Measurements from ENCODE around the gene RPGRIP1. TPM values are rescaled to one million over a fixed set of nuclear protein-coding genes. Genes with fewer than 3 reads are reported as not detected.

RPGRIP1 gene
- total RNA-seq (2022) (not detected in 2 replicates), Bru-seq, nascent RNA (percentile 9 among the genes with signal in this experiment), BruChase-seq, experiment 1, labeled RNA remaining after a 6-hour chase (percentile 5 among the genes with signal in this experiment), BruChase-seq, experiment 2, labeled RNA remaining after a 2-hour chase (percentile 6 among the genes with signal in this experiment)
- long read RNA-seq, partial matches to known transcripts = 0 of 1 reads
- long read RNA-seq, other reads (novel, unspliced or antisense) = 1 of 1 reads

- ChIA-PET CTCF (interaction anchor here (0.6 to 0.7 kb wide), 2 partner anchors 852 to 1018 kb away, joined by 3 read pairs; no protein-coding TSS in a partner anchor), POLR2A (interaction anchor here (0.7 kb wide), 1 partner anchor 15 kb away, joined by 3 read pairs; no protein-coding TSS in a partner anchor)
- Mint-ChIP-seq H3K4me3 (ENCODE audit: unreplicated experiment) (no peak within 1 kb of the TSS), H3K27ac (ENCODE audit: low read depth, unreplicated experiment) (no peak within 1 kb of the TSS), H3K27me3 (ENCODE audit: insufficient read depth, unreplicated experiment) (no peaks in the 10 kb centered on the region), H3K9me3 (ENCODE audit: unreplicated experiment) (no peaks in the 10 kb centered on the region), H3K36me3 (ENCODE audit: insufficient read depth, unreplicated experiment) (no peaks in the 10 kb centered on the region), H3K4me1 (ENCODE audit: insufficient read depth, unreplicated experiment) (no peaks in the 10 kb centered on the region)
- no peak for TF ChIP-seq CTCF (IDR thresholded peaks at IDR 0.05; ENCODE audit: unreplicated experiment)
- no TSS peak for BruUV-seq (replicated peaks)
- intact Hi-C loops (cut with micrococcal nuclease) = no loop called here
- DNase-seq (ENCODE audit: unreplicated experiment) = no peak
These were observed at the start of gene RPGRIP1 for GRCh38 chr14:21279783-21280182. Gene RPGRIP1, plus strand, starts transcription at chr14:21280083. Its CDS starts 7,894 bp downstream, at chr14:21287977.

GRCh38 chr14:21231020-21231652 is 48.7 kb upstream of the RPGRIP1 start:
- ChIA-PET CTCF (interaction anchor here (0.6 to 1.9 kb wide), 6 partner anchors 8 to 804 kb away, joined by 3 to 6 read pairs (median 4); no protein-coding TSS in a partner anchor), POLR2A (interaction anchor here (0.6 to 1.5 kb wide), 7 partner anchors 8 to 16 kb away, joined by 3 to 7 read pairs (median 4); no protein-coding TSS in a partner anchor)
- H3K36me3 Mint-ChIP-seq (ENCODE audit: insufficient read depth, unreplicated experiment) = peaks cover 100% of the 10 kb centered on the region
- no peak for TF ChIP-seq CTCF (IDR thresholded peaks at IDR 0.05; ENCODE audit: unreplicated experiment)
- no TSS peak for BruUV-seq (replicated peaks)
- H3K27me3 Mint-ChIP-seq (ENCODE audit: insufficient read depth, unreplicated experiment) = no peaks in the 10 kb centered on the region
- peak overlapping the region; percentile 76 for H3K27ac Mint-ChIP-seq (ENCODE audit: low read depth, unreplicated experiment)
- H3K9me3 Mint-ChIP-seq (ENCODE audit: unreplicated experiment) = no peaks in the 10 kb centered on the region
- intact Hi-C loops (cut with micrococcal nuclease) = loop anchor here (10.0 kb wide), 1 partner anchor 224 kb away; the partner anchor contains the start of gene CHD8
- H3K4me3 Mint-ChIP-seq (ENCODE audit: unreplicated experiment) = no peak overlapping the region
- no peak for DNase-seq (ENCODE audit: unreplicated experiment)
- H3K4me1 Mint-ChIP-seq (ENCODE audit: insufficient read depth, unreplicated experiment) = peaks cover 41% of the 10 kb centered on the region

- CTCF ChIA-PET = interaction anchor here (0.6 to 1.4 kb wide), 5 partner anchors 11 to 218 kb away, joined by 3 to 4 read pairs (median 3); no protein-coding TSS in a partner anchor
- Mint-ChIP-seq H3K27me3 (ENCODE audit: insufficient read depth, unreplicated experiment) (no peaks in the 10 kb centered on the region), H3K36me3 (ENCODE audit: insufficient read depth, unreplicated experiment) (peaks cover 100% of the 10 kb centered on the region), H3K9me3 (ENCODE audit: unreplicated experiment) (no peaks in the 10 kb centered on the region), H3K27ac (ENCODE audit: low read depth, unreplicated experiment) (no peak overlapping the region), H3K4me1 (ENCODE audit: insufficient read depth, unreplicated experiment) (peaks cover 36% of the 10 kb centered on the region), H3K4me3 (ENCODE audit: unreplicated experiment) (no peak overlapping the region)
- intact Hi-C loops (cut with micrococcal nuclease) = loop anchor here (10.0 kb wide), 1 partner anchor 221 kb away; the partner anchor contains the start of gene CHD8
- DNase-seq (ENCODE audit: unreplicated experiment) = peak; percentile 43
- no TSS peak for BruUV-seq (replicated peaks)
- POLR2A ChIA-PET = interaction anchor here (0.6 to 1.6 kb wide), 2 partner anchors 11 to 30 kb away, joined by 5 to 6 read pairs; no protein-coding TSS in a partner anchor
- no peak for TF ChIP-seq CTCF (IDR thresholded peaks at IDR 0.05; ENCODE audit: unreplicated experiment)
These were observed 46.3 kb upstream of the RPGRIP1 start for GRCh38 chr14:21233457-21234076.

GRCh38 chr14:21234112-21234511 is 45.8 kb upstream of the RPGRIP1 start:
- H3K4me1 Mint-ChIP-seq (ENCODE audit: insufficient read depth, unreplicated experiment) = peaks cover 36% of the 10 kb centered on the region
- no peaks in the 10 kb centered on the region for H3K27me3 Mint-ChIP-seq (ENCODE audit: insufficient read depth, unreplicated experiment)
- H3K36me3 Mint-ChIP-seq (ENCODE audit: insufficient read depth, unreplicated experiment) = peaks cover 100% of the 10 kb centered on the region
- H3K27ac Mint-ChIP-seq (ENCODE audit: low read depth, unreplicated experiment) = no peak overlapping the region
- H3K4me3 Mint-ChIP-seq (ENCODE audit: unreplicated experiment) = no peak overlapping the region
- DNase-seq (ENCODE audit: unreplicated experiment) = no peak
- ChIA-PET CTCF (no interaction called here), POLR2A (interaction anchor here (0.6 to 1.6 kb wide), 2 partner anchors 10 to 30 kb away, joined by 5 to 6 read pairs; no protein-coding TSS in a partner anchor)
- TF ChIP-seq CTCF (IDR thresholded peaks at IDR 0.05; ENCODE audit: unreplicated experiment) = no peak
- no peaks in the 10 kb centered on the region for H3K9me3 Mint-ChIP-seq (ENCODE audit: unreplicated experiment)
- intact Hi-C loops (cut with micrococcal nuclease) = loop anchor here (10.0 kb wide), 1 partner anchor 221 kb away; the partner anchor contains the start of gene CHD8
- BruUV-seq (replicated peaks) = no TSS peak
